Measurements from ENCODE around the gene GIT1.

GIT1 gene

DNA sequence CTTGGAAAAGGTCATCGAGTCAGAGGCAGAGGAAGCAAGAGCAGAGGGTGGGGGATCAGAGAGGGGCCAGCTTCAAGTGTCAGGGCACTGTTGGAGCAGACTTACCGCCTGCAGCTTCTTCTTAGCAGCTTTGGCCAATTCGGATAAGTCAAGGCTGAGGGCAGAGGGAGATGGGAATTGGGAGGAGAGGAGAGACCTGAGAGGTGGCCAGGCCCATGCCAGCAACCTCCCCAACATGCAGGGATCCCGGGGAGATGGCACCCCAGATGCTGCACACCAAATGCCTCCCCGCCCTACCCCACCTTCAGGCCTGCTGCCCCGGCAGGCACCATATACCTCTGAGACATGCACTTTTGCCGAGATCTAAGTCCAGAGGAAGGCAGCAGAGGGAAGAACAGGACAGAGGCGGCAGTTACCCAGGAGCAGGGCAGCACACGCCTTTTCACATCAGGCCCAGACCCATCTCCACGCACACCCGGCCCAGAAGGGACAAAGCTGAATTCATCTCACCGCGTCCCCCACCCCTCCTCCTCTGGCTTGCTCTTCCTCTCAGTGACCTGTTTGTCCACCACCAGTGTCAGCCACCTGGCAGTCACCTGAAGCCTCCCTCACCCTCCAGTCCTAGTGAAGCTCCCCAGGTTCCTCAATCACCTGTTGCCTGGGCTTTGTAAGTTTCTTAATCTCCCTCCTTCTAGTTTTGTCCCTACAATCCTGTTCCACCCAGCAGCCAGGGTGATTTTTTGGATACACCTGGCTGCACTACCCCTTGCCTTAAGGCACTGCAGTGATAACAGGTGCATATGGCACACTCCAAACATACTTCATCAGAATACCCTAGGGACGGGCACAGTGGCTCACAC lies 10.6 kb downstream of the GIT1 start:
- Histone ChIP-seq H3K27me3 (ENCODE audit: control insufficient read depth in 2 of 2, insufficient read depth in 2 of 2, low read length in 2 of 2) (no peaks in the 10 kb centered on the region), H3K27ac (ENCODE audit: low read depth in 2 of 2, low read length in 2 of 2) (no peak overlapping the region), H3K4me1 (ENCODE audit: control insufficient read depth in 2 of 2, insufficient read depth in 2 of 2, low read length in 2 of 2) (peaks cover 7 to 19% of the 10 kb centered on the region in 2 donors), H3K9ac (ENCODE audit: low read depth in 1 of 2, low read length in 2 of 2) (no peak overlapping the region), H3K9me3 (ENCODE audit: control insufficient read depth in 2 of 2, low read length in 2 of 2) (no peaks in the 10 kb centered on the region), H3K4me3 (ENCODE audit: low read length in 2 of 2) (no peak overlapping the region), H3K36me3 (ENCODE audit: control insufficient read depth in 2 of 2, insufficient read depth in 2 of 2, low read length in 2 of 2) (peaks cover 35 to 57% of the 10 kb centered on the region in 2 donors)

DNA sequence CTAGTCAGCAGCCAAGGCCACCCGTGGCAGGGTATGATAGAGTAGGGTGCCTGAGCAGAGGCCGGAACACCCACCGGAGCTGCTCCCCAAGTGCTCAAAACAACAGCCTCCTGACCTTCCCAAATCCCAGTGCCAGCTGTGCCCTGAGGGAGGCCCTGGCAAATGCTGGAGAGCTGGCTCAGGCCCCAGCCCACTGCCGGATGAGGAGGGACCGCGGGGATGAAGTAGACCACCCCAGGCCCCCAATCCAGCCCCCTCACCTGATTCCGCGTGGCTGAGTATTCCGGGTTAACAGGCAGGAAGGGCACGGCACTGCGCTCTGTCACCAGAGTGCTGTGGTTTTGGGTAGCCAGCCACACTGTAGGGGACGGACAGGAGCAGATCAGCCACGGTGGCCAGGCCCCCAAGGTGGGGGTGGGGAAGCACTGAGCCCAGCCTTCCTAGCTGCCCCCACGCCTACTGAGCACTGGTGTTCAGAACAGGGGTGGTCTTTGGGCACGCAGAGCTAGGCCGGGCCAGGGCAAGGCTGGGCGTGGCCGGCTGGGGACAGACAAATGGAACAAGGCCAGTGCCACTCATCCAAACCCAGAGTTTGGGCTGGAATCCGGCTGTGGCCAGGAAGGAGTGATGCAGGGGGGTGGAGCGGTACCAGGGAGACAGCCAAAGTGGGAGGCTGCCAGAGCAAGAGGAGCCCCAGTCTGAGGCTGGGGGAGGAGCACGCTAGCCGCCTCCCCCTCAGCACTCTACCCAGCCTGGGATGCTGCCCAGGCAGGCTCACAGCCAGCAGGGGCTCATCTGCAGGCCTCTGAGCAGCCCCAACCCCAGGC lies 11.8 kb downstream of the GIT1 start:
- Histone ChIP-seq H3K9ac (ENCODE audit: low read depth in 1 of 2, low read length in 2 of 2) (no peak overlapping the region), H3K4me1 (ENCODE audit: control insufficient read depth in 2 of 2, insufficient read depth in 2 of 2, low read length in 2 of 2) (peaks cover 7 to 22% of the 10 kb centered on the region in 2 donors), H3K9me3 (ENCODE audit: control insufficient read depth in 2 of 2, low read length in 2 of 2) (no peaks in the 10 kb centered on the region), H3K27me3 (ENCODE audit: control insufficient read depth in 2 of 2, insufficient read depth in 2 of 2, low read length in 2 of 2) (no peaks in the 10 kb centered on the region), H3K36me3 (ENCODE audit: control insufficient read depth in 2 of 2, insufficient read depth in 2 of 2, low read length in 2 of 2) (peaks cover 38 to 47% of the 10 kb centered on the region in 2 donors), H3K4me3 (ENCODE audit: low read length in 2 of 2) (no peak overlapping the region), H3K27ac (ENCODE audit: low read depth in 2 of 2, low read length in 2 of 2) (no peak overlapping the region)

DNA sequence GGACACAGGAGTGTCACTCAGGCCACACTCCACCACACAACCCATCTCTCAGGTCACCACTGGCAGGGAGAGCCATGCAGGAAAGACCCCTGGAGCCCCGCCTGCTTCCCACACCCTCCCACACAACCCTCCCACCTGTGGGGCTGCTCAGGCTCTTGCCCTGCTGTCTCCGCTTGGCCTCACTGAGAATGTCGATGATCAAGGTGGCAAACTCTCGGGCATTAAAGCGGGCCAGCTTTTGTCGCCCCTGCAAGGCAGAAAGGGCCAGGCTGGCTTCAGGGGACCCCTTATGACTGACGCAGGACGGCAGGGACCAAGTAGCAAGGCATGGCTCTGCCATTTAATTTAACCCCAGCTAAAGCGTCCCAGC lies 12.5 kb downstream of the GIT1 start:
- H3K9ac ChIP-seq (ENCODE audit: low read depth in 1 of 2, low read length in 2 of 2): no peak overlapping the region
- H3K4me1 ChIP-seq (ENCODE audit: control insufficient read depth in 2 of 2, insufficient read depth in 2 of 2, low read length in 2 of 2): peaks cover 9 to 22% of the 10 kb centered on the region in 2 donors
- H3K27me3 ChIP-seq (ENCODE audit: control insufficient read depth in 2 of 2, insufficient read depth in 2 of 2, low read length in 2 of 2): no peaks in the 10 kb centered on the region
- H3K9me3 ChIP-seq (ENCODE audit: control insufficient read depth in 2 of 2, low read length in 2 of 2): no peaks in the 10 kb centered on the region
- no peak overlapping the region for H3K4me3 ChIP-seq (ENCODE audit: low read length in 2 of 2)
- H3K27ac ChIP-seq (ENCODE audit: low read depth in 2 of 2, low read length in 2 of 2): no peak overlapping the region
- H3K36me3 ChIP-seq (ENCODE audit: control insufficient read depth in 2 of 2, insufficient read depth in 2 of 2, low read length in 2 of 2): peaks cover 36 to 41% of the 10 kb centered on the region in 2 donors

DNA sequence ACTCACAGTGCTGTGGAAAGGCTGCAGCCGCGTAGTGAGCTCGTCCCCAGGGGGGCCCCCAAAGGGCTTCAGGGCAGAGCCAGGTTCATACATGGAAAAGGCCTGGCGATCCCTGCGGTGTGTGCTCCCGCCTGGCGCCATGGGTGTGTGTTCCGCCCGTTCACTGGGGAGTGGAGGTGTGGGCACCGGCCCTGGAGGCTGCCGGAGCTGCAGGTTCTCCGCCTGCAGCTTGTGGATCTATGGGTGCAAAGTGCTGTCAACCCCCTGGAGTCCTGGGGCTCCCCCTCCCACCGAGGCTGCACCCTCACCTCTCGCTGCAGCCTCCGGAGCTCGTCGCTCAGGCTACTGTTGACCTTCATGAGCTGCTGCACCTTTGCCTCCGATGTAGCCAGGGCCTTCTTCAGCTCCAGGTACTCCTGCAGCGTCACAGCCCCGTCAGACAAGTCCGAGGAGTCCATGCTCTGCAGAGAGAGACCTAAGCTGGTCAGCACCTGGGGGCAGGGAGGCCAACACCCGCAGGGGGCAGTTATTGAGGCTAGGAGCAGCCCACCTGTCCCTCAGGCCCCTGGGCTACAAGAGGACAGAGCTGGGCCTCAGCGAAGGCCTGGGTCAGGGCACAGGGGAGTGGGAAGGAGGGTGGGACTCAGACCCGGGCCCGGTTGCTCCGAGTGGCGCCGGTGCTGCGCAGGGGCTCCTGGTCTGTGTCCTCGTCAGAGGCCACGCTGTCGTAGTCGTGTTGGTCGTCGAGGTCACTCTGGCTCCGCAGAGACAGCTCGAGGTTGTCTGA lies 13.0 kb downstream of the GIT1 start:
- no peaks in the 10 kb centered on the region for H3K9me3 ChIP-seq (ENCODE audit: control insufficient read depth in 2 of 2, low read length in 2 of 2)
- no peak overlapping the region for H3K27ac ChIP-seq (ENCODE audit: low read depth in 2 of 2, low read length in 2 of 2)
- no peak overlapping the region for H3K9ac ChIP-seq (ENCODE audit: low read depth in 1 of 2, low read length in 2 of 2)
- H3K4me3 ChIP-seq (ENCODE audit: low read length in 2 of 2): no peak overlapping the region
- H3K36me3 ChIP-seq (ENCODE audit: control insufficient read depth in 2 of 2, insufficient read depth in 2 of 2, low read length in 2 of 2): peaks cover 31 to 39% of the 10 kb centered on the region in 2 donors
- H3K4me1 ChIP-seq (ENCODE audit: control insufficient read depth in 2 of 2, insufficient read depth in 2 of 2, low read length in 2 of 2): peaks cover 9 to 22% of the 10 kb centered on the region in 2 donors
- H3K27me3 ChIP-seq (ENCODE audit: control insufficient read depth in 2 of 2, insufficient read depth in 2 of 2, low read length in 2 of 2): no peaks in the 10 kb centered on the region

DNA sequence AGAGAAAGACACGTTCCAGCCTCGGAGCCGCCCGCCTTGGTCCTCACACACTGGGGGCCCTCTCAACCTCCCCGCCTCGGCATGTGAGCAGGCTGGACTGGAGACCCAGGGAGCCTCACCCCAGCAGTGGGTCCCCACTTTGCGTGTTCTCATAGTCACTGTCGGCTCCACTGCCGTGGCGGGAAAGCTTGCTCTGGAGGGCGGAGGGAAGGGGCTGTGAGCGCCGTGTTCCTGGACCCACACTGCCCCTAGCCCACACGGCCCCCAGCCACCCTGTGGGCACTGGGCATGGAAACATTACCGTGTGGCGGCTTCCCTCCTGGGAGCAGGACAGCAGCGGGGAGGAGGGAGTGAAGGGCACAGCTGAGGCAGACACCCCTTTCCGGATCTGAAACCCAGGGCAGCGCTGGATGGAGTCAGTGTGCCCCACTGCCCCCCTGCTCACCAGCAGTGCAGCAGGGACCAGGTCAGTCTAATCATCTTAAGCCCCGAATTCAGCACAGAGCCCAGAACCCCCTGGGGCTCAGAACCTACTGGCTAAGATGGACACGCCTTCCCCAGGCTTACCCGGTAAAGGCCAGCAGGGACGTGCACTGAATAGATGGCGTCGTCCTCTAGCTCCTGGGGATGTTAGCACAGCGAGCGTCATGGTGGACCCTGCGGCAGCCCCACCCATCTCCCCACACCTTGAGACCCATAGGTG lies 13.8 kb downstream of the GIT1 start:
- Histone ChIP-seq H3K9me3 (ENCODE audit: control insufficient read depth in 2 of 2, low read length in 2 of 2) (no peaks in the 10 kb centered on the region), H3K4me3 (ENCODE audit: low read length in 2 of 2) (no peak overlapping the region), H3K36me3 (ENCODE audit: control insufficient read depth in 2 of 2, insufficient read depth in 2 of 2, low read length in 2 of 2) (peaks cover 31 to 42% of the 10 kb centered on the region in 2 donors), H3K4me1 (ENCODE audit: control insufficient read depth in 2 of 2, insufficient read depth in 2 of 2, low read length in 2 of 2) (peaks cover 12 to 22% of the 10 kb centered on the region in 2 donors), H3K27me3 (ENCODE audit: control insufficient read depth in 2 of 2, insufficient read depth in 2 of 2, low read length in 2 of 2) (no peaks in the 10 kb centered on the region), H3K9ac (ENCODE audit: low read depth in 1 of 2, low read length in 2 of 2) (no peak overlapping the region), H3K27ac (ENCODE audit: low read depth in 2 of 2, low read length in 2 of 2) (peak overlapping the region in 1 of 2 donors; percentile 39)

DNA sequence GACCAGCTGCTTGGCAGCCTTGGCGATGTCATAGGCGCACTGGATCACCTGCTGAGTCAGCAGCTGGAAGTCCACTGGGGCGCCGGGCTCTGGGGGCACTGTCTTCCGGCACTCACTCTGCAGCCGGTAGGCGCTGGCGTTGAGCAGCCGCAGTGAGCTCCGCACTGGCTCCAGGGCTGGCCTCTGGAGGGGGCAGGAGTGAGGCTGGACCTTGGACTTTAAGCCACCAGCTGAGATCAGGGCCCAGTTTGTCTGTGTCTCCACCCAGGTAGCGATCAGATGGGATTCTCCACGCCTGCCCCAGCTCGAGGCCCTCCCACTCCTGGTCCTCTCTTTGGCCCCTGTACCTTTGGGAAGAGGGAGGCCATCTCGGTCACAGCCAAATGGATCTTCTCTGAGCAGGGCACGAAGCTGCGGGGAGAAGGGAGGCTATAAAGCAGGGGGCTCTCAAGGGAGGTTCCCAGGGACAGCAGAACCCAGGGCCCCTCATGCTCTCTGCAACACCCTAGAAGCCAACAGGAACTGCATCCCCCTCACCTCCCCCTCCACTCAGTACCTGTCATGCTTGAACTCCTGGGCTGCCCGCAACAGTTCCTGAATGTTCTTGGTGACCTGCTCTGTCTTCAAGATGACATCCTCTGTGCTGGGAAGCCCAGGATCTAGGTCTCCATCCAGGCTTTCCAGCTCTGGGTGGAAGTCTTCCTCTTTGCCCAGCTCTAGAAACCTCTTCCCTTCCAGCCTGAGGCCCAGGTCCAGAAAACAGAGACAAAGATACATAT lies 14.5 kb downstream of the GIT1 start:
- Histone ChIP-seq H3K36me3 (ENCODE audit: control insufficient read depth in 2 of 2, insufficient read depth in 2 of 2, low read length in 2 of 2) (peaks cover 28 to 42% of the 10 kb centered on the region in 2 donors), H3K9me3 (ENCODE audit: control insufficient read depth in 2 of 2, low read length in 2 of 2) (no peaks in the 10 kb centered on the region), H3K27ac (ENCODE audit: low read depth in 2 of 2, low read length in 2 of 2) (peak overlapping the region; percentile 39 to 81), H3K9ac (ENCODE audit: low read depth in 1 of 2, low read length in 2 of 2) (peak overlapping the region in 1 of 2 donors; percentile 67), H3K4me3 (ENCODE audit: low read length in 2 of 2) (no peak overlapping the region), H3K27me3 (ENCODE audit: control insufficient read depth in 2 of 2, insufficient read depth in 2 of 2, low read length in 2 of 2) (no peaks in the 10 kb centered on the region), H3K4me1 (ENCODE audit: control insufficient read depth in 2 of 2, insufficient read depth in 2 of 2, low read length in 2 of 2) (peaks cover 15 to 19% of the 10 kb centered on the region in 2 donors)

DNA sequence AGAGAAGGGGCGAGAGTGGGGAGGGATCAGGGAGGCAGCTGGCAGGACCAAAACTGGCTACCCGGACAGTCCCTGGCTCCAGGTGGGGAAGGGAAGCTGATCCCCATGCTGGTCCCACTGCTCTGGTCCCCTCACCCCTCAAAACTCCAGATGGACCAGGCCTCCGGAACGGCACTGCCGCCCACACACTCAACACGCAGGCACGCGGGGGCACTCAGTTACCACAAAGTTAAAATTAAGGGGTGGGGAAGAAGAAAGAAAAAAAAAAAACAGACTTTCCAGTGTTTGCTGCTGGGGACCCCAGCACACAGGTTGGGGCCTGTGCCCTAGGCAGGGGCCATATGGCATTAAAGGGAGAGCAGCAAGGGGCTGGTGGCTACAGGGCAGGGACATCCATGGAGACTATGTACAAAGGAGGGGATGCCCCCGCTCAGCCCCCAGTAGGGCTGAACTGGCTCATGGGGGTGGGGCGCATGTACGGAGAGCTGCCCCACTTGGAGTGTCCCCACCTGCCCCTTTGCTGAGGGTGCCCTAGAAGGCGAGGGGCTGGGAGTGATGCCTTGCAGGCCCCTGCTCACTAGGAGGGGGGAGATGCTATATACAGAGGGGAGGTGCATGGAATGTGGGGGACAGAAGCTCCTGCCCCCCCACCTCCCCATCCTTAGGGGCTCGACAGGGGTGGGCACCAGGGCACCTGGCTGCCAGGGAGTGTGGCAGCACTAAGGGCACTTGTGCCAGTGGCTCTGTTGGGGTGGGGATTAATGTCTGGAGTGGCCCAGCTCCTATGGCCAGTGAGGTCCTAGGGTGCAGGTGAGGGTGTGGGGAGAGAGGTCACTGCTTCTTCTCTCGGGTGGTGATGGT lies 15.3 kb downstream of the GIT1 start:
- peaks cover 26 to 42% of the 10 kb centered on the region in 2 donors for H3K36me3 ChIP-seq (ENCODE audit: control insufficient read depth in 2 of 2, insufficient read depth in 2 of 2, low read length in 2 of 2)

DNA sequence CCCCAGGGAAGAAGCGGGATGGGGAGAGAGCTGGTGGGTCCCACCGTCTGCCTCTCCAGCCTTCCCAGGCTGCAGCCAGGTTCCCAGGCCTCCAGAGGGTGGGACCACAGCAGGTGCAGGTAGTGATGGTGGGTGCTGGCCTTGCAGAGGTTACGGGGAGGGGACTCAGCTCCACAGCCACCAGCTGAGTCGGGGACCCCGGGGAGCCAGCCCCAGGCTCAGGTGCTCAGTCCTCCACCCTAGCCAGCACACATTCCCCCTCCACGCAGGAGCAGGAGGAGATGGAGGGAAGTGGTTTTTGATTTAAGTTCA lies 15.9 kb downstream of the GIT1 start:
- peaks cover 26 to 40% of the 10 kb centered on the region in 2 donors for H3K36me3 ChIP-seq (ENCODE audit: control insufficient read depth in 2 of 2, insufficient read depth in 2 of 2, low read length in 2 of 2)
- H3K27me3 ChIP-seq (ENCODE audit: control insufficient read depth in 2 of 2, insufficient read depth in 2 of 2, low read length in 2 of 2): no peaks in the 10 kb centered on the region
- no peak overlapping the region for H3K9ac ChIP-seq (ENCODE audit: low read depth in 1 of 2, low read length in 2 of 2)
- no peak overlapping the region for H3K4me3 ChIP-seq (ENCODE audit: low read length in 2 of 2)
- H3K27ac ChIP-seq (ENCODE audit: low read depth in 2 of 2, low read length in 2 of 2): no peak overlapping the region
- peaks cover 21 to 28% of the 10 kb centered on the region in 2 donors for H3K4me1 ChIP-seq (ENCODE audit: control insufficient read depth in 2 of 2, insufficient read depth in 2 of 2, low read length in 2 of 2)
- H3K9me3 ChIP-seq (ENCODE audit: control insufficient read depth in 2 of 2, low read length in 2 of 2): no peaks in the 10 kb centered on the region

More for the DNA sequence above, 15.3 kb downstream of the GIT1 start:
- H3K27ac ChIP-seq (ENCODE audit: low read depth in 2 of 2, low read length in 2 of 2): peak overlapping the region; percentile 39 to 81
- H3K4me3 ChIP-seq (ENCODE audit: low read length in 2 of 2): peak overlapping the region in 1 of 2 donors; percentile 3
- H3K9me3 ChIP-seq (ENCODE audit: control insufficient read depth in 2 of 2, low read length in 2 of 2): no peaks in the 10 kb centered on the region
- no peaks in the 10 kb centered on the region for H3K27me3 ChIP-seq (ENCODE audit: control insufficient read depth in 2 of 2, insufficient read depth in 2 of 2, low read length in 2 of 2)
- H3K4me1 ChIP-seq (ENCODE audit: control insufficient read depth in 2 of 2, insufficient read depth in 2 of 2, low read length in 2 of 2): peaks cover 18 to 23% of the 10 kb centered on the region in 2 donors
- H3K9ac ChIP-seq (ENCODE audit: low read depth in 1 of 2, low read length in 2 of 2): peak overlapping the region in 1 of 2 donors; percentile 67

All from mucosa of rectum (tissue), 2 donors.